Measurements from ENCODE around the gene ATF7IP2. TPM values are rescaled to one million over a fixed set of nuclear protein-coding genes. Genes with fewer than 3 reads are reported as not detected.

The ATF7IP2 gene
- total and polyA plus RNA-seq, 2 of the 13 experiments (the other 11 are each of a cell fraction or from before 2014, with no cell fraction given): 117 to 217 TPM

DNA sequence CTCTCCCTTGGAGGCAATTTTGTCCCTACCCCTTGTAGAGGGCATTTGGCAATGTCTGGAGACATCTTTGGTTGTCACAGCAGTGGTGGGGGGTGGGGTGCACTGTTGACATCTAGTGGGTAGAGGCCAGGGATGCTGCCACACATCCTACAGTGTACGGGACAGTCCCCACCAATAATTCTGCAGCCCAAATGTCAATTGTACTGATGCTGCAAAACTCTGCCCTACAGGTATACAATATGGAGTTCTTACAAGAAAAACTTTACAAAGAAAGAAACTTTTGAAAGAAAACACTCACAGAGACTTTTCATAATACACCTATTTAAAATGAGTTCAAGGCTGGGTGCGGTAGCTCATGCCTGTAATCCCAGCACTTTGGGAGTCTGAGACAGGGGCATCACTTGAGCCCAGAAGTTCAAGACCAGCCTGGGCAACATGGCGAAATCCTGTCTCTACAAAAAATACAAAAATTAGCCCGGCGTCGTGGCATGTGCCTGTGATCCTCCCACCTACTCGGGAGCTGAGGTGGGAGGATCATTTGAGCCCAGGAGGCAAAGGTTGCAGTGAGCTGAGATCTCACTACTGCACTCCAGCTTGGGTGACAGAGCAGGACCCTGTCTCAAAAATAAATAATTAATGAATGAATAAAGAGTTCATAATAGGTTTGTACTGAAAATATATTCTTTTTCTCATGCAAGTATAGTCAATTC, 135.2 kb downstream of the ATF7IP2 start (continued):
- TF ChIP-seq, protein P1, sequence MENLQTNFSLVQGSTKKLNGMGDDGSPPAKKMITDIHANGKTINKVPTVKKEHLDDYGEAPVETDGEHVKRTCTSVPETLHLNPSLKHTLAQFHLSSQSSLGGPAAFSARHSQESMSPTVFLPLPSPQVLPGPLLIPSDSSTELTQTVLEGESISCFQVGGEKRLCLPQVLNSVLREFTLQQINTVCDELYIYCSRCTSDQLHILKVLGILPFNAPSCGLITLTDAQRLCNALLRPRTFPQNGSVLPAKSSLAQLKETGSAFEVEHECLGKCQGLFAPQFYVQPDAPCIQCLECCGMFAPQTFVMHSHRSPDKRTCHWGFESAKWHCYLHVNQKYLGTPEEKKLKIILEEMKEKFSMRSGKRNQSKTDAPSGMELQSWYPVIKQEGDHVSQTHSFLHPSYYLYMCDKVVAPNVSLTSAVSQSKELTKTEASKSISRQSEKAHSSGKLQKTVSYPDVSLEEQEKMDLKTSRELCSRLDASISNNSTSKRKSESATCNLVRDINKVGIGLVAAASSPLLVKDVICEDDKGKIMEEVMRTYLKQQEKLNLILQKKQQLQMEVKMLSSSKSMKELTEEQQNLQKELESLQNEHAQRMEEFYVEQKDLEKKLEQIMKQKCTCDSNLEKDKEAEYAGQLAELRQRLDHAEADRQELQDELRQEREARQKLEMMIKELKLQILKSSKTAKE (CRISPR knock-in tag; IDR thresholded peaks at IDR 0.05; ENCODE audit: borderline replicate concordance): no peak
- TF ChIP-seq, protein P2, sequence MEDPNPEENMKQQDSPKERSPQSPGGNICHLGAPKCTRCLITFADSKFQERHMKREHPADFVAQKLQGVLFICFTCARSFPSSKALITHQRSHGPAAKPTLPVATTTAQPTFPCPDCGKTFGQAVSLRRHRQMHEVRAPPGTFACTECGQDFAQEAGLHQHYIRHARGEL (CRISPR knock-in tag; IDR thresholded peaks at IDR 0.05): 0 out of 2 replicates have a peak, but pooled peaks have one; percentile 24
- TF ChIP-seq, protein P3, sequence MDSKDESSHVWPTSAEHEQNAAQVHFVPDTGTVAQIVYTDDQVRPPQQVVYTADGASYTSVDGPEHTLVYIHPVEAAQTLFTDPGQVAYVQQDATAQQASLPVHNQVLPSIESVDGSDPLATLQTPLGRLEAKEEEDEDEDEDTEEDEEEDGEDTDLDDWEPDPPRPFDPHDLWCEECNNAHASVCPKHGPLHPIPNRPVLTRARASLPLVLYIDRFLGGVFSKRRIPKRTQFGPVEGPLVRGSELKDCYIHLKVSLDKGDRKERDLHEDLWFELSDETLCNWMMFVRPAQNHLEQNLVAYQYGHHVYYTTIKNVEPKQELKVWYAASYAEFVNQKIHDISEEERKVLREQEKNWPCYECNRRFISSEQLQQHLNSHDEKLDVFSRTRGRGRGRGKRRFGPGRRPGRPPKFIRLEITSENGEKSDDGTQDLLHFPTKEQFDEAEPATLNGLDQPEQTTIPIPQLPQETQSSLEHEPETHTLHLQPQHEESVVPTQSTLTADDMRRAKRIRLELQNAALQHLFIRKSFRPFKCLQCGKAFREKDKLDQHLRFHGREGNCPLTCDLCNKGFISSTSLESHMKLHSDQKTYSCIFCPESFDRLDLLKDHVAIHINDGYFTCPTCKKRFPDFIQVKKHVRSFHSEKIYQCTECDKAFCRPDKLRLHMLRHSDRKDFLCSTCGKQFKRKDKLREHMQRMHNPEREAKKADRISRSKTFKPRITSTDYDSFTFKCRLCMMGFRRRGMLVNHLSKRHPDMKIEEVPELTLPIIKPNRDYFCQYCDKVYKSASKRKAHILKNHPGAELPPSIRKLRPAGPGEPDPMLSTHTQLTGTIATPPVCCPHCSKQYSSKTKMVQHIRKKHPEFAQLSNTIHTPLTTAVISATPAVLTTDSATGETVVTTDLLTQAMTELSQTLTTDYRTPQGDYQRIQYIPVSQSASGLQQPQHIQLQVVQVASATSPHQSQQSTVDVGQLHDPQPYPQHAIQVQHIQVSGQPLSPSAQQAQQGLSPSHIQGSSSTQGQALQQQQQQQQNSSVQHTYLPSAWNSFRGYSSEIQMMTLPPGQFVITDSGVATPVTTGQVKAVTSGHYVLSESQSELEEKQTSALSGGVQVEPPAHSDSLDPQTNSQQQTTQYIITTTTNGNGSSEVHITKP (CRISPR knock-in tag; IDR thresholded peaks at IDR 0.05; ENCODE audit: low read depth): no peak
- TF ChIP-seq HNRNPK (IDR thresholded peaks at IDR 0.05; ENCODE audit: low read depth, low read length, poor library complexity, severe bottlenecking) (no peak), MYC (CRISPR knock-in tag; IDR thresholded peaks at IDR 0.05; ENCODE audit: borderline replicate concordance) (peak; percentile 56; the same call in 1 of the 2 replicates), FIP1L1 (IDR thresholded peaks at IDR 0.05; ENCODE audit: borderline replicate concordance, insufficient read depth, low read depth, low read length) (no peak), ZNF264 (CRISPR knock-in tag; IDR thresholded peaks at IDR 0.05) (peak; percentile 46), ZNF781 (CRISPR knock-in tag; IDR thresholded peaks at IDR 0.05; ENCODE audit: borderline replicate concordance, not compliant biosample characterization) (peak; percentile 55), AKAP8 (CRISPR knock-in tag; IDR thresholded peaks at IDR 0.05) (no peak), MYNN (CRISPR knock-in tag; IDR thresholded peaks at IDR 0.05; ENCODE audit: low read depth) (no peak)
- TF ChIP-seq, protein P4, sequence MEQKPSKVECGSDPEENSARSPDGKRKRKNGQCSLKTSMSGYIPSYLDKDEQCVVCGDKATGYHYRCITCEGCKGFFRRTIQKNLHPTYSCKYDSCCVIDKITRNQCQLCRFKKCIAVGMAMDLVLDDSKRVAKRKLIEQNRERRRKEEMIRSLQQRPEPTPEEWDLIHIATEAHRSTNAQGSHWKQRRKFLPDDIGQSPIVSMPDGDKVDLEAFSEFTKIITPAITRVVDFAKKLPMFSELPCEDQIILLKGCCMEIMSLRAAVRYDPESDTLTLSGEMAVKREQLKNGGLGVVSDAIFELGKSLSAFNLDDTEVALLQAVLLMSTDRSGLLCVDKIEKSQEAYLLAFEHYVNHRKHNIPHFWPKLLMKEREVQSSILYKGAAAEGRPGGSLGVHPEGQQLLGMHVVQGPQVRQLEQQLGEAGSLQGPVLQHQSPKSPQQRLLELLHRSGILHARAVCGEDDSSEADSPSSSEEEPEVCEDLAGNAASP (CRISPR knock-in tag; IDR thresholded peaks at IDR 0.05; ENCODE audit: borderline replicate concordance): 0 out of 2 replicates have a peak, but pooled peaks have one; percentile 1
- TF ChIP-seq, protein P5, sequence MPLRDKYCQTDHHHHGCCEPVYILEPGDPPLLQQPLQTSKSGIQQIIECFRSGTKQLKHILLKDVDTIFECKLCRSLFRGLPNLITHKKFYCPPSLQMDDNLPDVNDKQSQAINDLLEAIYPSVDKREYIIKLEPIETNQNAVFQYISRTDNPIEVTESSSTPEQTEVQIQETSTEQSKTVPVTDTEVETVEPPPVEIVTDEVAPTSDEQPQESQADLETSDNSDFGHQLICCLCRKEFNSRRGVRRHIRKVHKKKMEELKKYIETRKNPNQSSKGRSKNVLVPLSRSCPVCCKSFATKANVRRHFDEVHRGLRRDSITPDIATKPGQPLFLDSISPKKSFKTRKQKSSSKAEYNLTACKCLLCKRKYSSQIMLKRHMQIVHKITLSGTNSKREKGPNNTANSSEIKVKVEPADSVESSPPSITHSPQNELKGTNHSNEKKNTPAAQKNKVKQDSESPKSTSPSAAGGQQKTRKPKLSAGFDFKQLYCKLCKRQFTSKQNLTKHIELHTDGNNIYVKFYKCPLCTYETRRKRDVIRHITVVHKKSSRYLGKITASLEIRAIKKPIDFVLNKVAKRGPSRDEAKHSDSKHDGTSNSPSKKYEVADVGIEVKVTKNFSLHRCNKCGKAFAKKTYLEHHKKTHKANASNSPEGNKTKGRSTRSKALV (CRISPR knock-in tag; IDR thresholded peaks at IDR 0.05): 0 out of 2 replicates have a peak, but pooled peaks have one; percentile 16
- TF ChIP-seq, protein P6, sequence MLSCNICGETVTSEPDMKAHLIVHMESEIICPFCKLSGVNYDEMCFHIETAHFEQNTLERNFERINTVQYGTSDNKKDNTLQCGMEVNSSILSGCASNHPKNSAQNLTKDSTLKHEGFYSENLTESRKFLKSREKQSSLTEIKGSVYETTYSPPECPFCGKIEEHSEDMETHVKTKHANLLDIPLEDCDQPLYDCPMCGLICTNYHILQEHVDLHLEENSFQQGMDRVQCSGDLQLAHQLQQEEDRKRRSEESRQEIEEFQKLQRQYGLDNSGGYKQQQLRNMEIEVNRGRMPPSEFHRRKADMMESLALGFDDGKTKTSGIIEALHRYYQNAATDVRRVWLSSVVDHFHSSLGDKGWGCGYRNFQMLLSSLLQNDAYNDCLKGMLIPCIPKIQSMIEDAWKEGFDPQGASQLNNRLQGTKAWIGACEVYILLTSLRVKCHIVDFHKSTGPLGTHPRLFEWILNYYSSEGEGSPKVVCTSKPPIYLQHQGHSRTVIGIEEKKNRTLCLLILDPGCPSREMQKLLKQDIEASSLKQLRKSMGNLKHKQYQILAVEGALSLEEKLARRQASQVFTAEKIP (CRISPR knock-in tag; IDR thresholded peaks at IDR 0.05; ENCODE audit: borderline replicate concordance): no peak
- TF ChIP-seq, protein P7, sequence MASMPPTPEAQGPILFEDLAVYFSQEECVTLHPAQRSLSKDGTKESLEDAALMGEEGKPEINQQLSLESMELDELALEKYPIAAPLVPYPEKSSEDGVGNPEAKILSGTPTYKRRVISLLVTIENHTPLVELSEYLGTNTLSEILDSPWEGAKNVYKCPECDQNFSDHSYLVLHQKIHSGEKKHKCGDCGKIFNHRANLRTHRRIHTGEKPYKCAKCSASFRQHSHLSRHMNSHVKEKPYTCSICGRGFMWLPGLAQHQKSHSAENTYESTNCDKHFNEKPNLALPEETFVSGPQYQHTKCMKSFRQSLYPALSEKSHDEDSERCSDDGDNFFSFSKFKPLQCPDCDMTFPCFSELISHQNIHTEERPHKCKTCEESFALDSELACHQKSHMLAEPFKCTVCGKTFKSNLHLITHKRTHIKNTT (CRISPR knock-in tag; IDR thresholded peaks at IDR 0.05): no peak
